Panc1 (cell line): ENCODE results near the gene TAX1BP1.

Experiments used
- CTCF ChIP-seq: fragments of 450-650 bp; IDR thresholded peaks from 2 replicates; pipeline ENCODE4 v1.5.1; 2017; ENCODE audit warnings: mild to moderate bottlenecking
- TF ChIP-seq, protein P1 (sequence below), 2 experiments: IDR thresholded peaks; 2 replicates each; pipeline ENCODE4 v1.6.1; 2011 to 2012; ENCODE audit warnings: low read depth in 2 of 2, control low read depth in 1 of 2, low read length in 1 of 2, mild to moderate bottlenecking in 1 of 2, moderate library complexity in 1 of 2; ENCODE audit not compliant: insufficient read depth in 1 of 2

DNA sequence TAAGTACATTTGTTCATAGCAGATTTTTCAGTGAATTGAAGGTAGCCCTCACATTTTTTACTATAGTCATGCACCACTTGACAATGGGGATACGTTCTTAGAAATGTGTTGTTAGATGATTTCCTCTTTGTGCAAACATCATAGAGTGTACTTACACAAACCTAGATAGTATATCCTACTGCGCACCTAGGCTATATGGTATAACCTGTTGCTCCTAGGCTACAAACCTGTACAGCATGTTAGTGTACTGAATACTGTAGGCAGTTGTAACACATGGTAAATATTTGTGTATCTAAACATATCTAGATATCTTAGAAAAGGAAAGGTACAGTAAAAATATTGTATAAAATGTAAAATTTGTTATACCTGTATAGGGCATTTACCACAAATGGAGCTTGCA is 41.2 kb downstream of the TAX1BP1 start:
- no peak for TF ChIP-seq CTCF
- TF ChIP-seq, protein P1, sequence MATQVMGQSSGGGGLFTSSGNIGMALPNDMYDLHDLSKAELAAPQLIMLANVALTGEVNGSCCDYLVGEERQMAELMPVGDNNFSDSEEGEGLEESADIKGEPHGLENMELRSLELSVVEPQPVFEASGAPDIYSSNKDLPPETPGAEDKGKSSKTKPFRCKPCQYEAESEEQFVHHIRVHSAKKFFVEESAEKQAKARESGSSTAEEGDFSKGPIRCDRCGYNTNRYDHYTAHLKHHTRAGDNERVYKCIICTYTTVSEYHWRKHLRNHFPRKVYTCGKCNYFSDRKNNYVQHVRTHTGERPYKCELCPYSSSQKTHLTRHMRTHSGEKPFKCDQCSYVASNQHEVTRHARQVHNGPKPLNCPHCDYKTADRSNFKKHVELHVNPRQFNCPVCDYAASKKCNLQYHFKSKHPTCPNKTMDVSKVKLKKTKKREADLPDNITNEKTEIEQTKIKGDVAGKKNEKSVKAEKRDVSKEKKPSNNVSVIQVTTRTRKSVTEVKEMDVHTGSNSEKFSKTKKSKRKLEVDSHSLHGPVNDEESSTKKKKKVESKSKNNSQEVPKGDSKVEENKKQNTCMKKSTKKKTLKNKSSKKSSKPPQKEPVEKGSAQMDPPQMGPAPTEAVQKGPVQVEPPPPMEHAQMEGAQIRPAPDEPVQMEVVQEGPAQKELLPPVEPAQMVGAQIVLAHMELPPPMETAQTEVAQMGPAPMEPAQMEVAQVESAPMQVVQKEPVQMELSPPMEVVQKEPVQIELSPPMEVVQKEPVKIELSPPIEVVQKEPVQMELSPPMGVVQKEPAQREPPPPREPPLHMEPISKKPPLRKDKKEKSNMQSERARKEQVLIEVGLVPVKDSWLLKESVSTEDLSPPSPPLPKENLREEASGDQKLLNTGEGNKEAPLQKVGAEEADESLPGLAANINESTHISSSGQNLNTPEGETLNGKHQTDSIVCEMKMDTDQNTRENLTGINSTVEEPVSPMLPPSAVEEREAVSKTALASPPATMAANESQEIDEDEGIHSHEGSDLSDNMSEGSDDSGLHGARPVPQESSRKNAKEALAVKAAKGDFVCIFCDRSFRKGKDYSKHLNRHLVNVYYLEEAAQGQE (IDR thresholded peaks at IDR 0.05; ENCODE audit: insufficient read depth in 1 of 2, low read depth in 2 of 2, low read length in 1 of 2): no peak
